Adrenal gland (tissue), 12 donors: Measurements from ENCODE around the gene ADH1C. TPM values are rescaled to one million over a fixed set of nuclear protein-coding genes. Genes with fewer than 3 reads are reported as not detected.
"Not testable (repeated sequence)": the region's sequence is repeated elsewhere in the genome, so short reads cannot be mapped to it uniquely, and the experiment has no call there.

ENCODE experiments used
- DNase-seq, 7 donors: peaks; one replicate each; pipeline ENCODE4 v3.0.0-alpha.2; 2019 to 2020
- H3K27ac ChIP-seq, 5 donors: fragments of 200-600 bp; sonication (generic) in 4 of 5; 1 replicate in 3 of 5; 2 replicates in 2 of 5; pipeline versions ENCODE4 v1.5.1 to v1.8.0; 2016 to 2020; ENCODE audit warnings: mild to moderate bottlenecking in 1 of 5
- H3K27me3 ChIP-seq: fragments of 200-600 bp; 2 replicates; pipeline ENCODE4 v1.8.0; 2021
- H3K36me3 ChIP-seq, 2 donors: fragments of 200-600 bp; replicated peaks in 1 of 2; 1 replicate in 1 of 2; 2 replicates in 1 of 2; pipeline versions ENCODE4 v1.5.1 to v1.8.0; 2018 to 2022
- H3K4me1 ChIP-seq, 2 donors: fragments of 200-600 bp; replicated peaks in 1 of 2; 1 replicate in 1 of 2; 2 replicates in 1 of 2; pipeline versions ENCODE4 v1.5.1 to v1.8.0; 2018 to 2021
- H3K4me3 ChIP-seq, 4 donors: fragments of 200-600 bp; sonication (generic) in 3 of 4; one replicate each; pipeline ENCODE4 v1.5.1; 2016 to 2018
- H3K9me3 ChIP-seq, 3 donors: fragments of 200-600 bp; sonication (generic) in 1 of 3; replicated peaks in 1 of 3; 1 replicate in 2 of 3; 2 replicates in 1 of 3; pipeline versions ENCODE4 v1.5.1 to v1.8.0; 2016 to 2021
- POLR2A ChIP-seq, 2 donors: fragments of 450-650 bp; IDR thresholded peaks; one replicate each; pipeline ENCODE4 v1.6.1; 2017; ENCODE audit warnings: antibody characterized with exemption in 2 of 2, mild to moderate bottlenecking in 2 of 2, moderate library complexity in 1 of 2
- WGBS, 4 donors: extraction: QIAGEN DNeasy Blood & Tissue Kit in 2 of 4; methylation state at CpG; one replicate each; pipeline versions ENCODE4 v1.1.5 to v1.1.7; 2013 to 2017; 5-methylcytosine and 5-hydroxymethylcytosine counted together
- intact Hi-C, 2 donors: fragments of 100-400 bp; cut with DNase I; formaldehyde crosslinking; loops; one replicate each; pipeline versions ENCODE4 v1.14.1 to v1.15.0; 2022 to 2023
- polyA plus RNA-seq, 3 donors: library from polyadenylated mRNA; stranded (reverse); fragments of 200-250 nt in 2 of 3; fragments of 350-450 nt in 1 of 3; fragmentation: Illumina TruSeq in 1 of 3; extraction: RNeasy Lipid Tissue Mini Kit (QIAGEN cat#74804) in 1 of 3; gene quantifications; one replicate each; pipeline ENCODE4 v1.2.3, GENCODE V29; 2013 to 2014
- total RNA-seq, 9 donors: library from RNA; depleted of rRNA in 4 of 9; stranded (reverse); fragments of >200 nt in 4 of 9; fragments of 120-200 nt in 1 of 9; fragmentation: NEBNext Ultra II Directional in 1 of 9; extraction: Animal tissue kit (Norgen Biotek cat#: 25700) in 1 of 9; gene quantifications; one replicate each; pipeline versions ENCODE4 v1.1.0 to v1.2.4, GENCODE V29; 2013 to 2023
- TF ChIP-seq, protein P1 (sequence below), 6 experiments: fragments of 450-650 bp in 4 of 6; fragments of 200-600 bp in 2 of 6; sonication (generic) in 1 of 6; IDR thresholded peaks; 1 replicate in 5 of 6; 2 replicates in 1 of 6; pipeline versions ENCODE4 v1.5.1 to v1.8.0; 2016 to 2021; ENCODE audit warnings: antibody characterized with exemption in 6 of 6, mild to moderate bottlenecking in 2 of 6, moderate library complexity in 1 of 6
- donor health status: healthy with polysubstance abuse.
- donor health status: Bipolar disorder and iron deficiency.
- donor health status: DM: yes; HTN: yes; CAD: no.
- donor health status: DM: no; HTN: no; CAD: no.
- donor health status: DM: no; HTN: no; CAD: no.
- donor health status: DM: yes; HTN: yes; CAD: no.

Gene ADH1C
- total and polyA plus RNA-seq, 12 donors, result 0.32 to 3.6 (median 1.3) TPM

DNA sequence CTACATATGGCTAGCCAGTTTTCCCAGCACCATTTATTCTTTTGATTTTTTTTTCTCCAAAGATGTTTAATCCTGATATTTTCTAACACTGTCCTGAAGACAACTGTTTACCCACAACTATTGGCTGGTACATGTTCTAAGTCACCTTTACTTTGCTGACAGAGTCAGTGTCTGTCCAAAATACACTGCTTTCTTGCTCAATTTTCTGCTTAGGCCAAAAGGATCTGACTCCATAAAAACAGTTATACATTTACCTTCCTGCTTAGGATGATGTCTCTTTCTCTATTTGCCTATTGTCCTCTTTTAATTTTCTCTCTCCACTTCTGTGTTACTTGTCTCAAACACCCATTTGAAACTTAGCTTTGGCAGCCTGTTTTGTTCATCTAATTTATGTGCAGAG, 3.2 kb downstream of the ADH1C start:
- no peaks in the 10 kb centered on the region for H3K9me3 ChIP-seq
- H3K27ac ChIP-seq, result no peak overlapping the region
- H3K27me3 ChIP-seq, result no peaks in the 10 kb centered on the region
- no peaks in the 10 kb centered on the region for H3K36me3 ChIP-seq
- no peak overlapping the region for H3K4me3 ChIP-seq
- intact Hi-C loops, result no loop called here
- no peak for DNase-seq
- no peak for TF ChIP-seq POLR2A (IDR thresholded peaks at IDR 0.05)
- H3K4me1 ChIP-seq, result no peaks in the 10 kb centered on the region

DNA sequence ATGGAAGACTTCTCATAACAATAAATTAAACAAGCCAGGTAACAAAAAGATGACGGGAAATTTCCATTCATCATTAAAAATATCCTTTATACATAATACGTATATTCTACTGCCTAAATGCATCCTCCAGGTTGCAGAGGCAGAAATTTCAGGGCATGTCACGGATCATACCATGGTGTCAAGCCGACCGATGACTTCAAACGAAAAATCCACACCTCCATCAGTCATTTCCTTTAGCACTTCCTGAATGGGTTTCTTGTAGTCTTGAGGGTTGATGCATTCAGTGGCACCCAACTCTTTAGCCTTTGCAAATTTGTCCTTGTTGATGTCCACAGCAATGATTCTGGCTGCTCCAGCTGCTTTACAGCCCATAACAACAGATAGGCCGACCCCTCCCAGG, 9.9 kb downstream of the ADH1C start:
- intact Hi-C loops, H3K4me3 ChIP-seq, H3K27me3 ChIP-seq, DNase-seq, H3K4me1 ChIP-seq, H3K9me3 ChIP-seq, H3K27ac ChIP-seq, H3K36me3 ChIP-seq: not testable (repeated sequence)
- 53 to 83% (median 66%) methylated on average over 7 of the region's 7 CpGs for WGBS, 4 donors

DNA sequence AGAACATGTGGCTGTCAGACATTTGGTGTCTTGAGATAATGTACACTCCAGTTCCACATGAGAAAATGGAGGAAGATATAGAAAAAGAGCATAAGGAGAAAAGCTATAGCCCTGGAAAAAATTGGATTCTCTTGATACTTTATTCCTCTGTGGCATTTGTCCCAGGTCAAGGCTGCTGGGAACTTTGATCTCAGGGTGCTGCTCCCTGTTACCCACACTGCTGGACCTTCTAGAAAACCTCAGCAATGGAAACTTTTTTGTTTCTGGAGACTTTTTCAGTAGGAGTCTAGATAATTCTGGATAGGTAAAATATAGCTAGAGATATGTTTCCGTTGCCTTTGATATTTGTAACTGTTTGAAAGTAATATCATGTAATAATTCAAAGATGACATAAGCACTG, 11.1 kb downstream of the ADH1C start:
- WGBS, 4 donors, result 69 to 83% (median 72%) methylated on average over 1 of the region's 1 CpG
- intact Hi-C loops, result no loop called here
- TF ChIP-seq, protein P1, sequence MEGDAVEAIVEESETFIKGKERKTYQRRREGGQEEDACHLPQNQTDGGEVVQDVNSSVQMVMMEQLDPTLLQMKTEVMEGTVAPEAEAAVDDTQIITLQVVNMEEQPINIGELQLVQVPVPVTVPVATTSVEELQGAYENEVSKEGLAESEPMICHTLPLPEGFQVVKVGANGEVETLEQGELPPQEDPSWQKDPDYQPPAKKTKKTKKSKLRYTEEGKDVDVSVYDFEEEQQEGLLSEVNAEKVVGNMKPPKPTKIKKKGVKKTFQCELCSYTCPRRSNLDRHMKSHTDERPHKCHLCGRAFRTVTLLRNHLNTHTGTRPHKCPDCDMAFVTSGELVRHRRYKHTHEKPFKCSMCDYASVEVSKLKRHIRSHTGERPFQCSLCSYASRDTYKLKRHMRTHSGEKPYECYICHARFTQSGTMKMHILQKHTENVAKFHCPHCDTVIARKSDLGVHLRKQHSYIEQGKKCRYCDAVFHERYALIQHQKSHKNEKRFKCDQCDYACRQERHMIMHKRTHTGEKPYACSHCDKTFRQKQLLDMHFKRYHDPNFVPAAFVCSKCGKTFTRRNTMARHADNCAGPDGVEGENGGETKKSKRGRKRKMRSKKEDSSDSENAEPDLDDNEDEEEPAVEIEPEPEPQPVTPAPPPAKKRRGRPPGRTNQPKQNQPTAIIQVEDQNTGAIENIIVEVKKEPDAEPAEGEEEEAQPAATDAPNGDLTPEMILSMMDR (IDR thresholded peaks at IDR 0.05), result no peak
- TF ChIP-seq POLR2A (IDR thresholded peaks at IDR 0.05), result no peak

DNA sequence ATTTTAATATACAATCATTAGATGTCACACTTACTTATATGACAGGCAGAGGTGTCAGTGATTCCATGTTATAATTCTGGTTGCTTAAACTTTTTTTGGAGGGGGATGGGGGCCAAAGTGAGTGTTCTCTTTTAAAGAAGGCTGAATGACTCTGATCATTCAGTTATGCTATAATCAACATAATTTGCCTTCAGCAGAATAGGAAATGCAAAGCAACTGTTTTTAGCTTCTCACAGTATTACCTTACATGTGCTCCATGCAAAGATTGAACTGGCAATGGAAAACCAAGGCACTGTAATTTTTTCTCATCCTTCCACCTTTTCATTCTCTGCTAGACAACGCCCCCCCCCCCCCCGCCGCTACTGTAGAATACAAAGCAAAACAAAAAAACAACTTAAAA, 13.4 kb downstream of the ADH1C start:
- Histone ChIP-seq H3K27me3 (no peaks in the 10 kb centered on the region), H3K4me1 (no peaks in the 10 kb centered on the region), H3K4me3 (no peak overlapping the region), H3K27ac (no peak overlapping the region), H3K9me3 (no peaks in the 10 kb centered on the region), H3K36me3 (no peaks in the 10 kb centered on the region)
- no peak for TF ChIP-seq POLR2A (IDR thresholded peaks at IDR 0.05)
- TF ChIP-seq, protein P1 (IDR thresholded peaks at IDR 0.05), result no peak
- intact Hi-C loops, result no loop called here
- no peak for DNase-seq
- WGBS, 4 donors, result 78 to 87% (median 84%) methylated on average over 3 of the region's 3 CpGs

More for the DNA sequence above, 11.1 kb downstream of the ADH1C start:
- Histone ChIP-seq H3K9me3 (no peaks in the 10 kb centered on the region), H3K4me3 (no peak overlapping the region), H3K27me3 (no peaks in the 10 kb centered on the region), H3K36me3 (no peaks in the 10 kb centered on the region), H3K27ac (no peak overlapping the region), H3K4me1 (no peaks in the 10 kb centered on the region)
- DNase-seq, result no peak

DNA sequence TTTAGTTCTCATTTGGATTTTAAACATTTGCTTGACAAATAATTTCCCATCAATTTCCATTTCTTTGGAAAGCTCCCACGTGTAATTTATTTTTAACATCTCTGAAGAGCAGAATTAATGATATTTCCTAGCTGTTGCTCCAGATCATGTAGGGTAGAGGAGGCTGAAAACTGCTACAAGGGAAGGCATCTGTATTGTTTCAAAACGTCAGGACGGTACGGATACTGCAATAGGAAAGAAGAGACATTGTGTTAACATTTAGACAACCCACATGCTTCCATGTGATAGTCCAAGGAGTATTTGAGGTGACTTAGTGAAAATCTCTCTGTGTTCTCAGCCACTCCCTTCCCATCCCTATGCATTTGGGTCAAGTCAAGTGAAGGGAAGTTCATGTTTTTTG, 16.0 kb downstream of the ADH1C start:
- H3K27ac ChIP-seq, result no peak overlapping the region

More for the DNA sequence above, 16.0 kb downstream of the ADH1C start:
- no peak overlapping the region for H3K4me3 ChIP-seq
- no peaks in the 10 kb centered on the region for H3K27me3 ChIP-seq
- TF ChIP-seq, protein P1 (IDR thresholded peaks at IDR 0.05), result no peak
- TF ChIP-seq POLR2A (IDR thresholded peaks at IDR 0.05), result no peak
- H3K36me3 ChIP-seq, result no peaks in the 10 kb centered on the region
- WGBS, 4 donors, result 52 to 64% (median 63%) methylated on average over 4 of the region's 4 CpGs
- no peaks in the 10 kb centered on the region for H3K9me3 ChIP-seq
- no peaks in the 10 kb centered on the region for H3K4me1 ChIP-seq
- intact Hi-C loops, result no loop called here
- no peak for DNase-seq
